Spleen (tissue), 11 donors: Measurements from ENCODE around the gene ANKS1B. TPM values are rescaled to one million over a fixed set of nuclear protein-coding genes. Genes with fewer than 3 reads are reported as not detected.

Experiments
- DNase-seq: peaks from one replicate; pipeline ENCODE4 v3.0.0-alpha.2; 2020
- H3K27ac ChIP-seq, 8 donors: fragments of 200-600 bp; sonication (generic) in 7 of 8; 1 replicate in 4 of 8; 2 replicates in 4 of 8; pipeline versions ENCODE4 v1.5.0 to v1.8.0; 2016 to 2021; ENCODE audit warnings: inconsistent platforms in 4 of 8, mild to moderate bottlenecking in 4 of 8, moderate library complexity in 1 of 8
- H3K27me3 ChIP-seq, 7 donors: fragments of 200-600 bp; sonication (generic) in 6 of 7; replicated peaks in 1 of 7; 1 replicate in 4 of 7; 2 replicates in 3 of 7; pipeline versions ENCODE4 v1.5.0 to v1.8.0; 2016 to 2021; ENCODE audit warnings: inconsistent platforms in 3 of 7, mild to moderate bottlenecking in 1 of 7
- H3K36me3 ChIP-seq, 6 donors: fragments of 200-600 bp; sonication (generic) in 5 of 6; 1 replicate in 4 of 6; 2 replicates in 2 of 6; pipeline versions ENCODE4 v1.5.0 to v1.8.0; 2016 to 2021; ENCODE audit warnings: inconsistent platforms in 2 of 6
- H3K4me1 ChIP-seq, 6 donors: fragments of 200-600 bp; sonication (generic) in 5 of 6; 1 replicate in 3 of 6; 2 replicates in 3 of 6; pipeline versions ENCODE4 v1.5.0 to v1.8.0; 2016 to 2021; ENCODE audit warnings: inconsistent platforms in 3 of 6
- H3K4me3 ChIP-seq, 8 donors: fragments of 200-600 bp; sonication (generic) in 7 of 8; 1 replicate in 4 of 8; 2 replicates in 4 of 8; pipeline versions ENCODE4 v1.5.0 to v1.8.0; 2016 to 2021; ENCODE audit warnings: inconsistent platforms in 4 of 8, mild to moderate bottlenecking in 4 of 8, moderate library complexity in 2 of 8
- H3K9me3 ChIP-seq, 8 donors: fragments of 200-600 bp; sonication (generic) in 7 of 8; 1 replicate in 4 of 8; 2 replicates in 4 of 8; pipeline versions ENCODE4 v1.5.0 to v1.8.0; 2016 to 2021; ENCODE audit warnings: inconsistent platforms in 4 of 8
- POLR2A ChIP-seq, 3 donors: fragments of 450-650 bp; IDR thresholded peaks; one replicate each; pipeline ENCODE4 v1.5.1; 2017; ENCODE audit warnings: antibody characterized with exemption in 3 of 3, mild to moderate bottlenecking in 1 of 3
- POLR2AphosphoS5 ChIP-seq, 3 donors: sonication (generic); formaldehyde crosslinking; IDR thresholded peaks; one replicate each; pipeline ENCODE4 v1.5.1; 2017; ENCODE audit warnings: antibody characterized with exemption in 3 of 3
- WGBS, 5 donors: extraction: QIAGEN DNeasy Blood & Tissue Kit in 3 of 5; methylation state at CpG; one replicate each; pipeline versions ENCODE4 v1.1.5 to v1.1.7; 2013 to 2018; 5-methylcytosine and 5-hydroxymethylcytosine counted together
- intact Hi-C: fragments of 100-400 bp; cut with DNase I; formaldehyde crosslinking; loops from one replicate; pipeline ENCODE4 v1.15.0; 2023; ENCODE audit warnings: low total_unique reads
- polyA plus RNA-seq, 3 donors: library from polyadenylated mRNA; stranded (reverse); fragments of 200-250 nt; gene quantifications; one replicate each; pipeline ENCODE4 v1.2.1, GENCODE V29; 2013
- total RNA-seq, 7 donors: library from RNA; depleted of rRNA in 3 of 7; stranded (reverse); fragments of >200 nt in 3 of 7; fragmentation: NEBNext Ultra II Directional in 4 of 7; extraction: Animal tissue kit (Norgen Biotek cat#: 25700) in 4 of 7; gene quantifications; one replicate each; pipeline versions ENCODE4 v1.1.0 to v1.2.1, GENCODE V29; 2016 to 2021
- TF ChIP-seq, protein P1 (sequence below), 11 experiments: fragments of 200-600 bp in 7 of 11; fragments of 450-650 bp in 4 of 11; sonication (generic) in 4 of 11; IDR thresholded peaks in 8 of 11; conservative IDR thresholded peaks in 3 of 11; 1 replicate in 7 of 11; 2 replicates in 4 of 11; pipeline versions ENCODE4 v1.4.0 to v1.8.0; 2016 to 2021; ENCODE audit warnings: antibody characterized with exemption in 11 of 11, inconsistent platforms in 4 of 11, mild to moderate bottlenecking in 1 of 11
- donor health status: healthy with polysubstance abuse.
- donor health status: DM: no; HTN: no; CAD: no; lungs with moderate emphysema.
- donor health status: DM: no; HTN: no; CAD: no.
- donor health status: Bipolar disorder and iron deficiency.
- donor health status: healthy.
- donor health status: DM: no; HTN: no; CAD: no.
- donor health status: DM: yes; HTN: yes; CAD: no.

The ANKS1B gene
- total and polyA plus RNA-seq, 10 donors = 0.21 to 8.0 (median 4.2) TPM

DNA sequence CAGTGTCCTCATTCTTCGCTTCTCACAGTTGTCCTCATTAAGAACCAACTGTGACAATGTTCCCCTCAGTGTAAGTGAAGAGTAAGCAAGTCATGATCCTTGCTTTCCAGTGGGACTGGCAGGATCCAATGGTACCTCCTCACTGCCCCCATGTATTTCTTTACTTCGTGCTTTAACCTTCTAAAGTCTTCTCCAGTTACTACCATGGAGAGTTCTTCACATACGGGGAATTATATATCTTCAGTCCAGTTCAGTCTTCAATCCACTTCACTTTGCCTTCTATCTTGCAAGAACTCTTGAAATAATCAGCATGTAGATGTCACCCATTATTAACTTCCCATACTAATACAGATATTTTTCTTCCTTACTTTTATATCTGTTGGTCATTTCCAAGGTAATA is 719.1 kb downstream of the ANKS1B start:
- WGBS, 5 donors = 66 to 79% (median 71%) methylated on average over 3 of the region's 3 CpGs
- H3K4me3 ChIP-seq = no peak overlapping the region
- TF ChIP-seq POLR2A (IDR thresholded peaks at IDR 0.05) (no peak), POLR2AphosphoS5 (IDR thresholded peaks at IDR 0.05) (no peak)
- TF ChIP-seq, protein P1, sequence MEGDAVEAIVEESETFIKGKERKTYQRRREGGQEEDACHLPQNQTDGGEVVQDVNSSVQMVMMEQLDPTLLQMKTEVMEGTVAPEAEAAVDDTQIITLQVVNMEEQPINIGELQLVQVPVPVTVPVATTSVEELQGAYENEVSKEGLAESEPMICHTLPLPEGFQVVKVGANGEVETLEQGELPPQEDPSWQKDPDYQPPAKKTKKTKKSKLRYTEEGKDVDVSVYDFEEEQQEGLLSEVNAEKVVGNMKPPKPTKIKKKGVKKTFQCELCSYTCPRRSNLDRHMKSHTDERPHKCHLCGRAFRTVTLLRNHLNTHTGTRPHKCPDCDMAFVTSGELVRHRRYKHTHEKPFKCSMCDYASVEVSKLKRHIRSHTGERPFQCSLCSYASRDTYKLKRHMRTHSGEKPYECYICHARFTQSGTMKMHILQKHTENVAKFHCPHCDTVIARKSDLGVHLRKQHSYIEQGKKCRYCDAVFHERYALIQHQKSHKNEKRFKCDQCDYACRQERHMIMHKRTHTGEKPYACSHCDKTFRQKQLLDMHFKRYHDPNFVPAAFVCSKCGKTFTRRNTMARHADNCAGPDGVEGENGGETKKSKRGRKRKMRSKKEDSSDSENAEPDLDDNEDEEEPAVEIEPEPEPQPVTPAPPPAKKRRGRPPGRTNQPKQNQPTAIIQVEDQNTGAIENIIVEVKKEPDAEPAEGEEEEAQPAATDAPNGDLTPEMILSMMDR (IDR thresholded peaks at IDR 0.05 in 8 of 11, conservative IDR thresholded peaks at IDR 0.05 in 3 of 11) = no peak
- H3K9me3 ChIP-seq = no peaks in the 10 kb centered on the region
- no peak overlapping the region for H3K27ac ChIP-seq
- no peaks in the 10 kb centered on the region for H3K36me3 ChIP-seq
- intact Hi-C loops = no loop called here
- H3K27me3 ChIP-seq = no peaks in the 10 kb centered on the region
- no peak for DNase-seq
- H3K4me1 ChIP-seq = no peaks in the 10 kb centered on the region

DNA sequence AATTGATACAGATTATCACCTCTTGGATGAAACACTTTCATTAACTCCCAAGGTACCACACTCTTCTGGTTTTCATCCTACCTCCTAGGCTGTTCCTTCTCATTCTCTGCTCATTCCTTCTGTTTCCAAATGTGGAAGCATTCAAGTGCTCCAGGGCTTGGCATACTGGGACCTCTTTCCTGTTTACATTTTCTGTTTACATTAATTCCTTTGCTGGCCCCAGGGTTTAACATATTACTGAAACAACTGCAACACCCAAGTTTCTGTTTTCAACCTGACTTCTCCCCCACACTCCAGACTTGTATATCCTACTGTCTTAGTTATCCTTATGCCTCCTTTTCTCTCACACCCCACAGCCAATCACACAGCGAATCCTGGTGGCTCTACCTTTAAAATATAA is 723.5 kb downstream of the ANKS1B start:
- WGBS, 5 donors = 60 to 86% (median 65%) methylated on average over 1 of the region's 1 CpG
- TF ChIP-seq POLR2AphosphoS5 (IDR thresholded peaks at IDR 0.05) (no peak), POLR2A (IDR thresholded peaks at IDR 0.05) (no peak)
- TF ChIP-seq, protein P1 (IDR thresholded peaks at IDR 0.05 in 8 of 11, conservative IDR thresholded peaks at IDR 0.05 in 3 of 11) = no peak

DNA sequence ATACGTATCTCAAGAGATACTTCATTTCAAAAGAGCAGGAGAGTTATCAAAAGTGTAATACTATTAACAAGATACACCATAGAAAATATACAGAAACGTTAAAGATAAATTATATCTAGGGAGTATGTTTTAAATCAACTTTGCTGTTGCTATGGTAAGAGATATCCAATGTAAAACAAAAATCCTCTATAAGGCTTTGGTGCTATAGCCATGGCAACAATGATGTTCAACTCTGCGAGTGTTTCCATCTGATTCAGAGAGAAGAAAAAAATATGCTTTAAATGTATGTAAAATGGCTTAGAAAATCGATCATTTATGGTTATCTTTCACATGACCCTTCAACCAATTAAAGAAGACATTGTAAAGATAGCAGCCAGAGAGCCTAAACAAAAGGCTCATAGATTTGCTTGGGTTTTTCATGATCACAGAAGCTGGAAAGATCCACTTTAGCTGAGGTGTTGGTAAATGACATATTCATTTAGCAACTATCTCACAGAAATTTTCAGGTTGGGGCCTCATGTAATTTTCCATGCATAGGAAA is 724.2 kb downstream of the ANKS1B start:
- no peaks in the 10 kb centered on the region for H3K36me3 ChIP-seq
- intact Hi-C loops = no loop called here
- no peak overlapping the region for H3K27ac ChIP-seq
- no peak for DNase-seq
- WGBS, 5 donors = 64 to 78% (median 65%) methylated on average over 4 of the region's 4 CpGs
- no peaks in the 10 kb centered on the region for H3K4me1 ChIP-seq
- no peak for TF ChIP-seq POLR2A (IDR thresholded peaks at IDR 0.05)
- TF ChIP-seq, protein P1 (IDR thresholded peaks at IDR 0.05 in 8 of 11, conservative IDR thresholded peaks at IDR 0.05 in 3 of 11) = no peak
- TF ChIP-seq POLR2AphosphoS5 (IDR thresholded peaks at IDR 0.05) = no peak
- H3K27me3 ChIP-seq = no peaks in the 10 kb centered on the region
- H3K9me3 ChIP-seq = no peaks in the 10 kb centered on the region
- no peak overlapping the region for H3K4me3 ChIP-seq

More for the DNA sequence above, 723.5 kb downstream of the ANKS1B start:
- Histone ChIP-seq H3K27me3 (no peaks in the 10 kb centered on the region), H3K4me3 (no peak overlapping the region), H3K27ac (no peak overlapping the region), H3K9me3 (no peaks in the 10 kb centered on the region), H3K4me1 (no peaks in the 10 kb centered on the region), H3K36me3 (no peaks in the 10 kb centered on the region)
- intact Hi-C loops = no loop called here
- DNase-seq = no peak

DNA sequence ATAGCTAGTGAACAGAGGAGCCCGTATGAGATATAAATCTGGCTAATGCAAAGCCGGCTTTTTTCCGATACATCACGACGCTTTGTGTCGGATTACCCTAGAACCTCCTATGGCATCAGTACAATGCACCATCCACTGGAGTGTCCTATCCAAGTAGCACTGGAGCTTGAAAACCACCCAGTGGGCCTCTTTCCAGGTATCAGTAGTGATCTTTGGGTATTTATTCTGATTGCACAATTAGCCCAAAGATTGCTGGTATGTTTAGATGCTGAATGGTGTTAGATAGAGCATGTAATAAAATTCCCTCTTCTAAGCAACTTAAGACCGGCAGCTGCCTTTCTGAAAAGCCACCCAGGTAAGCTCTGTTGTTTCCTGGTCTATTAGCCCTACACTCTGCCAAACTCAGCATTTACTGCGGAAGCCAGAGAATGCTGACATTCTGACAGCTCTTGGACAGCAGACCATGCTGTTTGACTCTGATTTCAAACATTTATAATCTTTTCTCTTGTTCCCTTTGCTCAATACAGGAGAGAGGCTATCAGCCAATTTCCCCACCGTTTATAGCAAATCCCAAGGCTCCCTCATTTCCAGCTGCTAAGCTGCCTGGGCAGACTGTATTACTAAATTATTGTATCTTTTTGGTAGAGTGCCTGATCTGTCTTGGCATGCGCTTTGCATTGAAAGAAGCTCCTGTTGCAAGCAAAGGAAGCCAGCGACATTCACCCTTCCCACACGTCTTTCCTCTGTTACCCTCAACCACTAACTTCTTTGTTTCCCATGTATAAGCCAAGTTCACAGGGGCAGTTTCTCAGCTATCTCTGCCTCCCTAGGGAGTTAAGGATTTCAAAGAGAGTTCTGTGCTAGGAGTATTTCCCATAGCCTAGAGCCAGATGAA is 725.4 kb downstream of the ANKS1B start:
- Histone ChIP-seq H3K4me1 (no peaks in the 10 kb centered on the region), H3K9me3 (no peaks in the 10 kb centered on the region), H3K27me3 (no peaks in the 10 kb centered on the region), H3K4me3 (no peak overlapping the region), H3K27ac (no peak overlapping the region), H3K36me3 (no peaks in the 10 kb centered on the region)
- no peak for TF ChIP-seq POLR2A (IDR thresholded peaks at IDR 0.05)
- TF ChIP-seq POLR2AphosphoS5 (IDR thresholded peaks at IDR 0.05) = no peak
- TF ChIP-seq, protein P1 (IDR thresholded peaks at IDR 0.05 in 8 of 11, conservative IDR thresholded peaks at IDR 0.05 in 3 of 11) = no peak
- intact Hi-C loops = no loop called here
- DNase-seq = no peak
- 67 to 78% (median 73%) methylated on average over 12 of the region's 12 CpGs for WGBS, 5 donors
